Measurements from ENCODE around the gene COBL. TPM values are rescaled to one million over a fixed set of nuclear protein-coding genes. Genes with fewer than 3 reads are reported as not detected.

Gene COBL
- total and polyA plus RNA-seq, 2 of the 4 experiments (the other 2 are of a cell fraction): under 0.01 TPM; not detected in 1

- Histone ChIP-seq H4K8ac (ENCODE audit: low read depth in 2 of 2, low read length in 2 of 2) (no peak overlapping the region), H2BK120ac (ENCODE audit: low read depth, low read length) (no peak overlapping the region), H2AK5ac (ENCODE audit: low read depth, low read length) (no peak overlapping the region), H3K27me3 (ENCODE audit: control insufficient read depth, insufficient read depth, low read length) (peaks cover 10% of the 10 kb centered on the region; the same call in 1 of the 2 replicates), H3K4me1 (ENCODE audit: control insufficient read depth, insufficient read depth, low read length) (no peaks in the 10 kb centered on the region), H3K4me2 (ENCODE audit: low read depth, low read length) (no peak overlapping the region), H4K20me1 (ENCODE audit: insufficient read depth, low read length) (no peaks in the 10 kb centered on the region), H3K9ac (ENCODE audit: low read depth, low read length) (no peak overlapping the region), H2BK20ac (ENCODE audit: low read depth, low read length) (no peak overlapping the region), H4K91ac (ENCODE audit: insufficient read depth, low read depth, low read length) (no peak overlapping the region), H4K5ac (ENCODE audit: low read depth, low read length) (no peak overlapping the region), H3K23ac (ENCODE audit: low read depth, low read length) (no peak overlapping the region), H3K14ac (replicated peaks; ENCODE audit: low read depth, low read length) (no peak overlapping the region), H3K4ac (ENCODE audit: low read depth, low read length) (no peak overlapping the region), H3K56ac (ENCODE audit: extremely low read depth, insufficient read depth, low read length) (no peak overlapping the region), H2BK15ac (ENCODE audit: low read depth, low read length) (no peak overlapping the region), H2BK5ac (ENCODE audit: low read depth, low read length, poor library complexity, severe bottlenecking) (no peak overlapping the region), H2AK9ac (replicated peaks; ENCODE audit: low read depth, low read length, poor library complexity) (no peak overlapping the region), H3K27ac (ENCODE audit: insufficient read depth, low read length) (no peak overlapping the region), H3K9me3 (ENCODE audit: control insufficient read depth, insufficient read depth, low read length) (no peaks in the 10 kb centered on the region), H3K9me1 (ENCODE audit: insufficient read depth, low read length) (no peaks in the 10 kb centered on the region), H3K18ac (ENCODE audit: low read depth, low read length) (no peak overlapping the region), H3K79me1 (ENCODE audit: low read depth in 1 of 2, low read length in 2 of 2) (no peaks in the 10 kb centered on the region), H2AFZ (replicated peaks; ENCODE audit: low read length, poor library complexity) (no peak overlapping the region), H3K36me3 (ENCODE audit: control insufficient read depth, insufficient read depth, low read length) (no peaks in the 10 kb centered on the region), H3K4me3 (ENCODE audit: insufficient read depth, low read depth, low read length) (no peak overlapping the region)
- DNase-seq (peak; percentile 68), ATAC-seq (ENCODE audit: low read depth) (peak; percentile 84)
- in situ Hi-C loops (cut with MboI; ENCODE audit: low sequenced_read_pairs): loop anchor here (25.0 kb wide), 1 partner anchor 1024 kb away; no protein-coding TSS in a partner anchor
- WGBS, 2 experiments (ENCODE audit: extremely low coverage in 2 of 2, insufficient read length in 1 of 2): no CpG with 5 or more reads among the region's 9 CpGs
- CTCF ChIA-PET: interaction anchor here (0.6 to 2.4 kb wide), 26 partner anchors 8 to 1068 kb away, joined by 3 to 34 read pairs (median 4); partner anchors contain the start of gene ZPBP
- TF ChIP-seq POLR2A (IDR thresholded peaks at IDR 0.05; ENCODE audit: low read depth, low read length) (peak; percentile 51; the same call in 1 of the 2 replicates), SMC3 (IDR thresholded peaks at IDR 0.05; ENCODE audit: low read depth, low read length) (peak; percentile 78), RCOR1 (IDR thresholded peaks at IDR 0.05; ENCODE audit: insufficient replicate concordance, low read length) (no peak), CTCF (conservative IDR thresholded peaks at IDR 0.05; ENCODE audit: low read depth, low read length) (peak; percentile 93), MAFK (IDR thresholded peaks at IDR 0.05; ENCODE audit: low read depth, low read length) (no peak), RAD21 (IDR thresholded peaks at IDR 0.05; ENCODE audit: low read length) (peak; percentile 94)
- POLR2A ChIA-PET (ENCODE audit: unreplicated experiment): no interaction called here
- dilution Hi-C loops (cut with HindIII; ENCODE audit: low sequenced_read_pairs, unreplicated experiment): no loop called here
- intact Hi-C loops (cut with micrococcal nuclease): loop anchor here (1.0 to 5.0 kb wide), 3 partner anchors 693 to 1069 kb away; partner anchors contain the start of gene ZPBP
- no TSS peak for BruUV-seq (replicated peaks)
Observed at GRCh38 chr7:51160990-51161615, 155.5 kb downstream of the COBL start.

All from IMR-90 (cell line).